ENCODE results near the gene RNF7.

Gene RNF7

DNA sequence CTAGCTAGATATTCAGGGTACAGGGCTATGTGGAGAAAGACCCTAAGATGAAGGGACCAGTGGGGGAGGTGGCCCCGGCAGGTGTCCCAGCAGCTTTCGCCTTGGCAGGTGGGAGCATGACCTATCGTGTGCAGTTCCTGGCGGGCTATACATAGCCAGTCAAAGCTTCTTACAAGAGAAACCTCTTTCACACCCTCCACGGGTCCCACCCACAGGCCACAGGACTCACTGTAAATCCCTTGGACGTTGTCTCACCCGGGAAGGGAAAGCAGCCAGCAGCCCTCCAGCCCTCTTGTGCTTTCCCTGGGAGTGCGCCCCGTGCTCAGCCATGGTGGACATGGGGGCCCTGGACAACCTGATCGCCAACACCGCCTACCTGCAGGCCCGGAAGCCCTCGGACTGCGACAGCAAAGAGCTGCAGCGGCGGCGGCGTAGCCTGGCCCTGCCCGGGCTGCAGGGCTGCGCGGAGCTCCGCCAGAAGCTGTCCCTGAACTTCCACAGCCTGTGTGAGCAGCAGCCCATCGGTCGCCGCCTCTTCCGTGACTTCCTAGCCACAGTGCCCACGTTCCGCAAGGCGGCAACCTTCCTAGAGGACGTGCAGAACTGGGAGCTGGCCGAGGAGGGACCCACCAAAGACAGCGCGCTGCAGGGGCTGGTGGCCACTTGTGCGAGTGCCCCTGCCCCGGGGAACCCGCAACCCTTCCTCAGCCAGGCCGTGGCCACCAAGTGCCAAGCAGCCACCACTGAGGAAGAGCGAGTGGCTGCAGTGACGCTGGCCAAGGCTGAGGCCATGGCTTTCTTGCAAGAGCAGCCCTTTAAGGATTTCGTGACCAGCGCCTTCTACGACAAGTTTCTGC, 40.1 kb downstream of the RNF7 start:
- no peaks in the 10 kb centered on the region for H3K36me3 ChIP-seq (ENCODE audit: insufficient read depth, low read length)
- no peaks in the 10 kb centered on the region for H3K9me2 ChIP-seq (ENCODE audit: low read depth, low read length)
- no peaks in the 10 kb centered on the region for H3K79me2 ChIP-seq (ENCODE audit: insufficient read depth, low read length)
- H3K4me3 ChIP-seq (ENCODE audit: low read depth, low read length, poor library complexity, severe bottlenecking): no peak overlapping the region
- H3K27ac ChIP-seq (ENCODE audit: low read depth, low read length, poor library complexity, severe bottlenecking): no peak overlapping the region
- TF ChIP-seq EZH2 (IDR thresholded peaks at IDR 0.05; ENCODE audit: borderline replicate concordance, low read length): no peak
- TF ChIP-seq CTCF (IDR thresholded peaks at IDR 0.05; ENCODE audit: low read length): no peak
- H3K9me3 ChIP-seq (ENCODE audit: low read length): no peaks in the 10 kb centered on the region
- H2AFZ ChIP-seq (ENCODE audit: low read length): no peak overlapping the region
- H3K4me2 ChIP-seq (ENCODE audit: low read length): no peak overlapping the region
- H3F3A ChIP-seq (ENCODE audit: insufficient read depth, low read length): no peaks in the 10 kb centered on the region
- H4K20me1 ChIP-seq (ENCODE audit: insufficient read depth, low read length): no peaks in the 10 kb centered on the region
- H3K4me1 ChIP-seq (ENCODE audit: insufficient read depth, low read length, severe bottlenecking): no peaks in the 10 kb centered on the region
- peaks cover 4% of the 10 kb centered on the region for H3K27me3 ChIP-seq (ENCODE audit: insufficient read depth, low read length)
- no peak overlapping the region for H3K9ac ChIP-seq (ENCODE audit: low read length)

GRCh38 chr3:141779667-141780066, 41.6 kb downstream of the RNF7 start:
- TF ChIP-seq EZH2 (IDR thresholded peaks at IDR 0.05; ENCODE audit: borderline replicate concordance, low read length) (no peak), CTCF (IDR thresholded peaks at IDR 0.05; ENCODE audit: low read length) (no peak)
- Histone ChIP-seq H3K27me3 (ENCODE audit: insufficient read depth, low read length) (peaks cover 4% of the 10 kb centered on the region), H3K9ac (ENCODE audit: low read length) (no peak overlapping the region), H3F3A (ENCODE audit: insufficient read depth, low read length) (no peaks in the 10 kb centered on the region), H3K4me1 (ENCODE audit: insufficient read depth, low read length, severe bottlenecking) (no peaks in the 10 kb centered on the region), H3K9me3 (ENCODE audit: low read length) (no peaks in the 10 kb centered on the region), H3K79me2 (ENCODE audit: insufficient read depth, low read length) (no peaks in the 10 kb centered on the region), H4K20me1 (ENCODE audit: insufficient read depth, low read length) (no peaks in the 10 kb centered on the region), H3K36me3 (ENCODE audit: insufficient read depth, low read length) (no peaks in the 10 kb centered on the region), H3K4me3 (ENCODE audit: low read depth, low read length, poor library complexity, severe bottlenecking) (no peak overlapping the region), H3K4me2 (ENCODE audit: low read length) (no peak overlapping the region), H2AFZ (ENCODE audit: low read length) (no peak overlapping the region), H3K9me2 (ENCODE audit: low read depth, low read length) (no peaks in the 10 kb centered on the region), H3K27ac (ENCODE audit: low read depth, low read length, poor library complexity, severe bottlenecking) (no peak overlapping the region)

DNA sequence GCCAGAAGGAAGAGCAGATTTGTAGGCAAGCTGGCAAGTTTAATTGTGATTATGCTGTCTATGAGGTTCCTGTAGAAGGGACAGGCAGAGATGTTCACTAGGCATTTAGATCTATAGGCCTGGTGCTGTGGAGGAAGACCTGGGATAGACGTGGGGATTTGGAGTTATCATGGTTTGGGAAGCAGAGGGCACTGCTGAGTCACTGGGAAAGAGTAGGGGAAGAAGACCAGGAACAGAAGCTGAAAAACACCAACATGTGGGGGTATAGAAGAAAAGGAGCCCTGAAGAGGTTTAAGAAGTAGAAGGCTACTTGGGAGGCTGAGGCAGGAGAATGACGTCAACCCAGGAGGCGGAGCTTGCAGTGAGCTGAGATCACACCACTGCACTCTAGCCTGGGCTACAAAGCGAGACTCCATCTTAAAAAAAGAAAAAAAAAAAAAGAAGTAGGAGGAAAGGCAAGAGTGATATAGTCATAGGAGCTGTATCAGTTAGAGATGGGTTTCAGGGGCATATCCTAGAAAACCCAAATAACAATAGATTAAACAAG, 44.4 kb downstream of the RNF7 start:
- no peaks in the 10 kb centered on the region for H3F3A ChIP-seq (ENCODE audit: insufficient read depth, low read length)
- H3K79me2 ChIP-seq (ENCODE audit: insufficient read depth, low read length): no peaks in the 10 kb centered on the region
- H3K4me3 ChIP-seq (ENCODE audit: low read depth, low read length, poor library complexity, severe bottlenecking): no peak overlapping the region
- TF ChIP-seq CTCF (IDR thresholded peaks at IDR 0.05; ENCODE audit: low read length) (no peak), EZH2 (IDR thresholded peaks at IDR 0.05; ENCODE audit: borderline replicate concordance, low read length) (no peak)
- no peaks in the 10 kb centered on the region for H4K20me1 ChIP-seq (ENCODE audit: insufficient read depth, low read length)
- no peak overlapping the region for H3K27ac ChIP-seq (ENCODE audit: low read depth, low read length, poor library complexity, severe bottlenecking)
- H3K9ac ChIP-seq (ENCODE audit: low read length): no peak overlapping the region
- no peaks in the 10 kb centered on the region for H3K9me3 ChIP-seq (ENCODE audit: low read length)
- peaks cover 3% of the 10 kb centered on the region for H3K27me3 ChIP-seq (ENCODE audit: insufficient read depth, low read length)
- H3K4me1 ChIP-seq (ENCODE audit: insufficient read depth, low read length, severe bottlenecking): no peaks in the 10 kb centered on the region
- no peak overlapping the region for H2AFZ ChIP-seq (ENCODE audit: low read length)
- no peak overlapping the region for H3K4me2 ChIP-seq (ENCODE audit: low read length)
- no peaks in the 10 kb centered on the region for H3K9me2 ChIP-seq (ENCODE audit: low read depth, low read length)
- H3K36me3 ChIP-seq (ENCODE audit: insufficient read depth, low read length): no peaks in the 10 kb centered on the region

Data from OCI-LY1 (cell line).